ENCODE measurements around the gene COBLL1. TPM values are rescaled to one million over a fixed set of nuclear protein-coding genes. Genes with fewer than 3 reads are reported as not detected.

The COBLL1 gene
- total and polyA plus RNA-seq, 8 donors: 19.1 to 74.8 (median 22.1) TPM

GRCh38 chr2:164875334-164876205, 33.9 kb upstream of the COBLL1 start:
- DNase-seq: no peak
- ATAC-seq: no peak
- Histone ChIP-seq H3K4me1 (no peaks in the 10 kb centered on the region), H3K36me3 (no peaks in the 10 kb centered on the region), H3K4me3 (no peak overlapping the region), H3K27me3 (no peaks in the 10 kb centered on the region), H3K9me3 (no peaks in the 10 kb centered on the region), H3K27ac (no peak overlapping the region)
- TF ChIP-seq CTCF (IDR thresholded peaks at IDR 0.05): no peak
- intact Hi-C loops (cut with DNase I): no loop called here

- TF ChIP-seq CTCF (IDR thresholded peaks at IDR 0.05): no peak
- DNase-seq (no peak), ATAC-seq (no peak)
- H3K4me3 ChIP-seq: no peak overlapping the region
- H3K27ac ChIP-seq: no peak overlapping the region
- H3K9me3 ChIP-seq: no peaks in the 10 kb centered on the region
- H3K27me3 ChIP-seq: no peaks in the 10 kb centered on the region
- no peaks in the 10 kb centered on the region for H3K4me1 ChIP-seq
- no peaks in the 10 kb centered on the region for H3K36me3 ChIP-seq
- intact Hi-C loops (cut with DNase I): no loop called here
Observed at GRCh38 chr2:164873210-164873908, 31.7 kb upstream of the COBLL1 start.

- Histone ChIP-seq H3K36me3 (no peaks in the 10 kb centered on the region), H3K27ac (no peak overlapping the region), H3K27me3 (no peaks in the 10 kb centered on the region), H3K4me1 (no peaks in the 10 kb centered on the region), H3K4me3 (no peak overlapping the region), H3K9me3 (no peaks in the 10 kb centered on the region)
- intact Hi-C loops (cut with DNase I): no loop called here
- DNase-seq: no peak
- TF ChIP-seq CTCF (IDR thresholded peaks at IDR 0.05): no peak
- ATAC-seq: no peak
Observed at GRCh38 chr2:164871404-164871803, 29.8 kb upstream of the COBLL1 start.

- no peak for DNase-seq
- H3K4me1 ChIP-seq: no peaks in the 10 kb centered on the region
- no peaks in the 10 kb centered on the region for H3K27me3 ChIP-seq
- H3K36me3 ChIP-seq: no peaks in the 10 kb centered on the region
- no peak for TF ChIP-seq CTCF (IDR thresholded peaks at IDR 0.05)
- H3K9me3 ChIP-seq: no peaks in the 10 kb centered on the region
- no peak for ATAC-seq
- intact Hi-C loops (cut with DNase I): no loop called here
- no peak overlapping the region for H3K27ac ChIP-seq
- H3K4me3 ChIP-seq: no peak overlapping the region
Observed at GRCh38 chr2:164869420-164869772, 27.8 kb upstream of the COBLL1 start.
